ENCODE measurements around the gene NHLRC2.

GRCh38 chr10:113819989-113820388 lies 34.5 kb upstream of the NHLRC2 start:
- TF ChIP-seq POLR2A (IDR thresholded peaks at IDR 0.05; ENCODE audit: low read depth, low read length) (no peak), JUN (IDR thresholded peaks at IDR 0.05; ENCODE audit: borderline replicate concordance, insufficient read depth, insufficient read length, low read depth) (no peak), POLR2AphosphoS5 (IDR thresholded peaks at IDR 0.05; ENCODE audit: insufficient read depth, low read depth, low read length) (no peak), GATA2 (IDR thresholded peaks at IDR 0.05; ENCODE audit: insufficient read depth, insufficient read length, low read depth, low read length) (no peak), FOS (IDR thresholded peaks at IDR 0.05; ENCODE audit: borderline replicate concordance, insufficient read depth, low read length) (no peak)
- TF ChIP-seq, protein P1, sequence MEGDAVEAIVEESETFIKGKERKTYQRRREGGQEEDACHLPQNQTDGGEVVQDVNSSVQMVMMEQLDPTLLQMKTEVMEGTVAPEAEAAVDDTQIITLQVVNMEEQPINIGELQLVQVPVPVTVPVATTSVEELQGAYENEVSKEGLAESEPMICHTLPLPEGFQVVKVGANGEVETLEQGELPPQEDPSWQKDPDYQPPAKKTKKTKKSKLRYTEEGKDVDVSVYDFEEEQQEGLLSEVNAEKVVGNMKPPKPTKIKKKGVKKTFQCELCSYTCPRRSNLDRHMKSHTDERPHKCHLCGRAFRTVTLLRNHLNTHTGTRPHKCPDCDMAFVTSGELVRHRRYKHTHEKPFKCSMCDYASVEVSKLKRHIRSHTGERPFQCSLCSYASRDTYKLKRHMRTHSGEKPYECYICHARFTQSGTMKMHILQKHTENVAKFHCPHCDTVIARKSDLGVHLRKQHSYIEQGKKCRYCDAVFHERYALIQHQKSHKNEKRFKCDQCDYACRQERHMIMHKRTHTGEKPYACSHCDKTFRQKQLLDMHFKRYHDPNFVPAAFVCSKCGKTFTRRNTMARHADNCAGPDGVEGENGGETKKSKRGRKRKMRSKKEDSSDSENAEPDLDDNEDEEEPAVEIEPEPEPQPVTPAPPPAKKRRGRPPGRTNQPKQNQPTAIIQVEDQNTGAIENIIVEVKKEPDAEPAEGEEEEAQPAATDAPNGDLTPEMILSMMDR (IDR thresholded peaks at IDR 0.05; ENCODE audit: extremely low read depth in 1 of 2, insufficient read depth in 1 of 2, low read depth in 1 of 2, low read length in 2 of 2): no peak

Data from endothelial cell of umbilical vein (primary cell).